Endothelial cell of umbilical vein (primary cell): Measurements from ENCODE around the gene AKT1. TPM values are rescaled to one million over a fixed set of nuclear protein-coding genes. Genes with fewer than 3 reads are reported as not detected.

Source experiments
- BruUV-seq: library from RNA; stranded (reverse); fragments of 400-500 nt; replicated peaks from 2 replicates; lab custom pipeline; 2021; lab: Mats Ljungman, UMichigan
- CTCF ChIA-PET: fragments of 300-600, 350-600 bp; sonication (Branson Sonifier 250); formaldehyde crosslinking; loops from one replicate; lab custom pipeline; 2021; ENCODE audit warnings: antibody characterized with exemption, inconsistent platforms; lab: Charles Lee
- POLR2A ChIA-PET: fragments of 300-600, 350-600 bp; sonication (Branson Sonifier 250); formaldehyde crosslinking; loops from one replicate; lab custom pipeline; 2021; ENCODE audit warnings: antibody characterized with exemption, inconsistent platforms; lab: Charles Lee
- DNase-seq: peaks from one replicate; pipeline ENCODE4 v3.0.0-alpha.2; 2011; ENCODE audit warnings: low read depth, low spot score
- FAIRE-seq: peaks from 2 replicates; lab custom pipeline; 2011; peaks lifted over from hg19 to GRCh38; lab: Jason Lieb, UNC
- H2AFZ ChIP-seq: 2 replicates; pipeline ENCODE4 v1.6.0; 2012; ENCODE audit warnings: low read depth, low read length, control low read depth, inconsistent platforms
- H3K27ac ChIP-seq: 2 replicates; pipeline ENCODE4 v1.5.1; 2011; ENCODE audit warnings: low read depth, mild to moderate bottlenecking, control low read depth, low read length, moderate library complexity; ENCODE audit not compliant: insufficient read depth
- H3K27me3 ChIP-seq, 2 experiments: 2 replicates each; pipeline versions ENCODE4 v1.6.0 to v1.6.1; 2011; ENCODE audit warnings: low read length in 2 of 2, mixed read lengths in 1 of 2; ENCODE audit not compliant: control insufficient read depth in 2 of 2, insufficient read depth in 2 of 2
- H3K36me3 ChIP-seq, 2 experiments: 2 replicates in 1 of 2; 3 replicates in 1 of 2; pipeline ENCODE4 v1.5.1; 2011; ENCODE audit warnings: low read length in 2 of 2, mild to moderate bottlenecking in 1 of 2, moderate library complexity in 1 of 2; ENCODE audit not compliant: control insufficient read depth in 2 of 2, insufficient read depth in 2 of 2; ENCODE audit errors: extremely low read depth in 1 of 2
- H3K4me1 ChIP-seq: 3 replicates; pipeline ENCODE4 v1.5.1; 2011; ENCODE audit warnings: mild to moderate bottlenecking, low read length; ENCODE audit not compliant: control insufficient read depth, insufficient read depth; ENCODE audit errors: extremely low read depth
- H3K4me2 ChIP-seq: 2 replicates; pipeline ENCODE4 v1.6.1; 2011; ENCODE audit warnings: low read length, control low read depth, mixed read lengths; ENCODE audit not compliant: insufficient read depth
- H3K4me3 ChIP-seq, 3 experiments: fragments of 200-600 bp in 1 of 3; sonication (generic), shearing (Covaris generic) in 1 of 3; replicated peaks in 1 of 3; 2 replicates each; pipeline ENCODE4 v1.5.1; 2011 to 2016; ENCODE audit warnings: control low read depth in 3 of 3, low read length in 3 of 3, mild to moderate bottlenecking in 2 of 3, inconsistent platforms in 1 of 3, low read depth in 1 of 3, moderate library complexity in 1 of 3; ENCODE audit not compliant: insufficient read depth in 1 of 3
- H3K79me2 ChIP-seq: 2 replicates; pipeline ENCODE4 v1.6.0; 2012; ENCODE audit warnings: low read length, inconsistent platforms; ENCODE audit not compliant: control insufficient read depth, insufficient read depth
- H3K9ac ChIP-seq: replicated peaks from 2 replicates; pipeline ENCODE3; 2011; ENCODE audit warnings: low read length, control low read depth; ENCODE audit not compliant: insufficient read depth; ENCODE audit errors: extremely low read depth
- H3K9me1 ChIP-seq: replicated peaks from 3 replicates; pipeline ENCODE4 v1.6.0; 2011; ENCODE audit warnings: mild to moderate bottlenecking, low read length; ENCODE audit not compliant: control insufficient read depth, insufficient read depth; ENCODE audit errors: extremely low read depth
- H3K9me3 ChIP-seq: replicated peaks from 2 replicates; pipeline ENCODE4 v1.5.1; 2012; ENCODE audit warnings: low read length, inconsistent platforms; ENCODE audit not compliant: control insufficient read depth, insufficient read depth
- H4K20me1 ChIP-seq: replicated peaks from 2 replicates; pipeline ENCODE3; 2011; ENCODE audit warnings: mild to moderate bottlenecking, low read length; ENCODE audit not compliant: control insufficient read depth, insufficient read depth; ENCODE audit errors: extremely low read depth
- EZH2 ChIP-seq: IDR thresholded peaks from 2 replicates; pipeline ENCODE4 v1.6.1; 2012; ENCODE audit warnings: borderline replicate concordance, low read depth, mild to moderate bottlenecking, moderate library complexity, low read length, inconsistent platforms; ENCODE audit not compliant: severe bottlenecking
- GATA2 ChIP-seq: IDR thresholded peaks from 2 replicates; pipeline ENCODE4 v1.7.0; 2011; ENCODE audit warnings: low read depth, mild to moderate bottlenecking, moderate library complexity, mixed read lengths, low read length; ENCODE audit not compliant: insufficient read length, insufficient read depth
- JUN ChIP-seq: IDR thresholded peaks from 2 replicates; pipeline ENCODE4 v1.6.1; 2011; ENCODE audit warnings: borderline replicate concordance, low read depth; ENCODE audit not compliant: insufficient read length, insufficient read depth
- MYC ChIP-seq: IDR thresholded peaks from one replicate; pipeline ENCODE4 v1.6.1; 2011; ENCODE audit warnings: mild to moderate bottlenecking, low read depth, low read length
- POLR2A ChIP-seq: IDR thresholded peaks from 2 replicates; pipeline ENCODE4 v1.6.1; 2012; ENCODE audit warnings: low read depth, mild to moderate bottlenecking, control low read depth, low read length
- POLR2AphosphoS5 ChIP-seq: IDR thresholded peaks from 2 replicates; pipeline ENCODE4 v1.6.1; 2012; ENCODE audit warnings: low read depth, mild to moderate bottlenecking, control low read depth, low read length, moderate library complexity; ENCODE audit not compliant: insufficient read depth
- dilution Hi-C: fragments of 300-500 bp; cut with MboI; formaldehyde crosslinking; loops from one replicate; pipeline ENCODE4 v1.15.0; 2019; ENCODE audit warnings: low sequenced_read_pairs; ENCODE audit not compliant: extremely low pct_ligation_motif_present
- intact Hi-C: fragments of 100-400 bp; cut with micrococcal nuclease; formaldehyde crosslinking; loops from one replicate; pipeline ENCODE4 v1.10.0; 2022
- polyA plus RNA-seq, 4 experiments: library from polyadenylated mRNA; depleted of rRNA in 3 of 4; stranded (reverse) in 3 of 4; unstranded in 1 of 4; fragments of >200 nt; gene quantifications; 2 replicates each; pipeline versions ENCODE4 v1.2.1 to v1.2.3, GENCODE V29; 2011 to 2012; ENCODE audit warnings: missing spikeins in 1 of 4
- total RNA-seq: library from RNA; stranded (reverse); gene quantifications from 2 replicates; pipeline ENCODE4 v1.2.3, GENCODE V29; 2021
- TF ChIP-seq, protein P1 (sequence below): IDR thresholded peaks from 2 replicates; pipeline ENCODE4 v1.6.1; 2011; ENCODE audit not compliant: insufficient read depth, insufficient read length
- TF ChIP-seq, protein P2 (sequence below), 2 donors: IDR thresholded peaks; 1 replicate in 1 of 2; 2 replicates in 1 of 2; pipeline ENCODE4 v1.5.1; 2011; ENCODE audit warnings: low read length in 2 of 2, mild to moderate bottlenecking in 2 of 2, moderate library complexity in 2 of 2, control low read depth in 1 of 2, inconsistent platforms in 1 of 2, low read depth in 1 of 2; ENCODE audit not compliant: insufficient read depth in 1 of 2; ENCODE audit errors: extremely low read depth in 1 of 2

The AKT1 gene
- total and polyA plus RNA-seq, 2 donors (not counting 3 experiments of a cell fraction or from before 2014, with no cell fraction given): 177 to 191 TPM

DNA sequence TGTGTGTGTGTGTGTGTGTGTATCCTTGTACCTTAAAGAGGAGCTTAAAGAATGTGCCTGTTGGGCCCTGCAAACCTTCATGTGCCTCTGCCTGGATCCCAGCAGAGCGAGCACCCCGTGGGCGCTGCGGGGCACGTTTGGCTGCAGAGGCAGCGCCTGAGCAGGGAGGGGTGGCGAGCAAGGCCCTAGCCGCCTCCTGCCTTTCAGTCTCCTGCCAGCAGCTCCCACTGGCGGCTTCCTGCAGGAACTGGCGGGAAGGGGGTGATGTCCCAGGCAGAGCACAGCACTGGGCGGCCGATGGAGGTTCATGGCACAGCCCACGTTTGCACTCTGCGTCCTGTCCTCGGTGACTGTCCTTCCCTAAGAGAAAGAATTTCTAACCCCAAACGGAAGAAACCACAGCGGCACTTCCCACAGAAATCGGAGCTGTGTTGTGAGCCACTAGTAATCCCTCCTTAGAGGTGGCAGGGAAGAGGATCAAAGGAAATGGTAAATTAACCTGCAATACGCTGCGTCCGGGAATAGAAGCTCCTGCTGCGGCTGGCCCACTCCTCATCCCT, 25.2 kb upstream of the AKT1 start:
- FAIRE-seq (peak; percentile 80), DNase-seq (peak; percentile 49)
- Histone ChIP-seq H2AFZ (no peak overlapping the region), H3K9me1 (no peaks in the 10 kb centered on the region), H3K79me2 (no peaks in the 10 kb centered on the region), H3K36me3 (no peaks in the 10 kb centered on the region), H3K9ac (no peak overlapping the region), H3K4me1 (peaks cover 9% of the 10 kb centered on the region), H3K27ac (no peak overlapping the region), H3K9me3 (no peaks in the 10 kb centered on the region), H3K27me3 (no peaks in the 10 kb centered on the region), H4K20me1 (no peaks in the 10 kb centered on the region), H3K4me3 (no peak overlapping the region), H3K4me2 (no peak overlapping the region)
- ChIA-PET POLR2A (no interaction called here), CTCF (interaction anchor here (1.1 to 5.0 kb wide), 9 partner anchors 11 to 93 kb away, joined by 3 to 67 read pairs (median 4); partner anchors contain the start of gene ZBTB42)
- BruUV-seq: no TSS peak
- dilution Hi-C loops: no loop called here
- intact Hi-C loops: loop anchor here (1.0 kb wide), 1 partner anchor 52 kb away; no protein-coding TSS in a partner anchor
- no peak for TF ChIP-seq POLR2A
- TF ChIP-seq, protein P1, sequence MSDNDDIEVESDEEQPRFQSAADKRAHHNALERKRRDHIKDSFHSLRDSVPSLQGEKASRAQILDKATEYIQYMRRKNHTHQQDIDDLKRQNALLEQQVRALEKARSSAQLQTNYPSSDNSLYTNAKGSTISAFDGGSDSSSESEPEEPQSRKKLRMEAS: no peak
- no peak for TF ChIP-seq MYC
- TF ChIP-seq, protein P2, sequence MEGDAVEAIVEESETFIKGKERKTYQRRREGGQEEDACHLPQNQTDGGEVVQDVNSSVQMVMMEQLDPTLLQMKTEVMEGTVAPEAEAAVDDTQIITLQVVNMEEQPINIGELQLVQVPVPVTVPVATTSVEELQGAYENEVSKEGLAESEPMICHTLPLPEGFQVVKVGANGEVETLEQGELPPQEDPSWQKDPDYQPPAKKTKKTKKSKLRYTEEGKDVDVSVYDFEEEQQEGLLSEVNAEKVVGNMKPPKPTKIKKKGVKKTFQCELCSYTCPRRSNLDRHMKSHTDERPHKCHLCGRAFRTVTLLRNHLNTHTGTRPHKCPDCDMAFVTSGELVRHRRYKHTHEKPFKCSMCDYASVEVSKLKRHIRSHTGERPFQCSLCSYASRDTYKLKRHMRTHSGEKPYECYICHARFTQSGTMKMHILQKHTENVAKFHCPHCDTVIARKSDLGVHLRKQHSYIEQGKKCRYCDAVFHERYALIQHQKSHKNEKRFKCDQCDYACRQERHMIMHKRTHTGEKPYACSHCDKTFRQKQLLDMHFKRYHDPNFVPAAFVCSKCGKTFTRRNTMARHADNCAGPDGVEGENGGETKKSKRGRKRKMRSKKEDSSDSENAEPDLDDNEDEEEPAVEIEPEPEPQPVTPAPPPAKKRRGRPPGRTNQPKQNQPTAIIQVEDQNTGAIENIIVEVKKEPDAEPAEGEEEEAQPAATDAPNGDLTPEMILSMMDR (IDR thresholded peaks at IDR 0.05; ENCODE audit: extremely low read depth in 1 of 2, insufficient read depth in 1 of 2, low read depth in 1 of 2, low read length in 2 of 2): peak; percentile 49 to 75
- no peak for TF ChIP-seq GATA2
- TF ChIP-seq EZH2: no peak
- no peak for TF ChIP-seq POLR2AphosphoS5
- no peak for TF ChIP-seq JUN
